Measurements from ENCODE around the gene GHITM.

GHITM gene

GRCh38 chr10:84184517-84184916, 45.2 kb downstream of the GHITM start:
- in situ Hi-C loops (cut with MboI; ENCODE audit: low pct_unique_long_range_greater_than_20kb, low sequenced_read_pairs, unreplicated experiment): no loop called here
- no peak for DNase-seq (ENCODE audit: low spot score)
- TF ChIP-seq CTCF (IDR thresholded peaks at IDR 0.05; ENCODE audit: extremely low read depth, insufficient read depth, missing control alignments): no peak

GRCh38 chr10:84185526-84186175, 46.3 kb downstream of the GHITM start:
- DNase-seq (ENCODE audit: low spot score): no peak
- in situ Hi-C loops (cut with MboI; ENCODE audit: low pct_unique_long_range_greater_than_20kb, low sequenced_read_pairs, unreplicated experiment): no loop called here
- no peak for TF ChIP-seq CTCF (IDR thresholded peaks at IDR 0.05; ENCODE audit: extremely low read depth, insufficient read depth, missing control alignments)

GRCh38 chr10:84188815-84189214, 49.5 kb downstream of the GHITM start:
- in situ Hi-C loops (cut with MboI; ENCODE audit: low pct_unique_long_range_greater_than_20kb, low sequenced_read_pairs, unreplicated experiment): no loop called here
- no peak for DNase-seq (ENCODE audit: low spot score)
- no peak for TF ChIP-seq CTCF (IDR thresholded peaks at IDR 0.05; ENCODE audit: extremely low read depth, insufficient read depth, missing control alignments)

GRCh38 chr10:84190621-84191020, 51.3 kb downstream of the GHITM start:
- in situ Hi-C loops (cut with MboI; ENCODE audit: low pct_unique_long_range_greater_than_20kb, low sequenced_read_pairs, unreplicated experiment): no loop called here
- no peak for DNase-seq (ENCODE audit: low spot score)
- TF ChIP-seq CTCF (IDR thresholded peaks at IDR 0.05; ENCODE audit: extremely low read depth, insufficient read depth, missing control alignments): no peak

- no peak for DNase-seq (ENCODE audit: low spot score)
- TF ChIP-seq CTCF (IDR thresholded peaks at IDR 0.05; ENCODE audit: extremely low read depth, insufficient read depth, missing control alignments): no peak
- in situ Hi-C loops (cut with MboI; ENCODE audit: low pct_unique_long_range_greater_than_20kb, low sequenced_read_pairs, unreplicated experiment): no loop called here
These were observed 51.8 kb downstream of the GHITM start for GRCh38 chr10:84191106-84191505.

GRCh38 chr10:84193327-84193726, 54.0 kb downstream of the GHITM start:
- in situ Hi-C loops (cut with MboI; ENCODE audit: low pct_unique_long_range_greater_than_20kb, low sequenced_read_pairs, unreplicated experiment): no loop called here
- no peak for TF ChIP-seq CTCF (IDR thresholded peaks at IDR 0.05; ENCODE audit: extremely low read depth, insufficient read depth, missing control alignments)
- no peak for DNase-seq (ENCODE audit: low spot score)

All from GM13977 (cell line).